HG03354 (cell line): Measurements from ENCODE around the gene FXN.

Source experiments
- ATAC-seq: cut with Tn5 transposase; IDR thresholded peaks from one replicate; pipeline ENCODE4 v1.9.1; 2021; ENCODE audit warnings: mild to moderate bottlenecking; ENCODE audit not compliant: unreplicated experiment, poor library complexity, severe bottlenecking

FXN gene

DNA sequence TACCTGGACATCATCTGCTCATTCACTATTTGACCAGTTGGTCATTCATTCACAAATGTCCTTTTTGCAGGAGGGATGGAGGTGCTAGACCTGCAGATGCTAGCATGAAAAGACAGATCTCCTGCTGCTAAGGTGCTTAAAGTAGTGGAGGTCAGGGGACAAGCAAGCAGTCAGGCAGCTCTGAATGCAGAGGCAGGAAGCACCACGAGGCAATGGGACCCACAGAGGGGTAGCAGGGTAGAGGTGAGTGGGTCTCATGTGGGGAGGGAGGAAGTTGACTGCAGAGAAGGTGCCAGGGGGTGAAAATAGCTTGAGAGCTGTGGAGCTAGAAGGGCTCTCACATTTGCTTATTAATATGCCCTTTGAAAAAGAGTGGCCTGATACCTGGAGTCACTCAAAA is 25.2 kb downstream of the FXN start:
- no peak for ATAC-seq

DNA sequence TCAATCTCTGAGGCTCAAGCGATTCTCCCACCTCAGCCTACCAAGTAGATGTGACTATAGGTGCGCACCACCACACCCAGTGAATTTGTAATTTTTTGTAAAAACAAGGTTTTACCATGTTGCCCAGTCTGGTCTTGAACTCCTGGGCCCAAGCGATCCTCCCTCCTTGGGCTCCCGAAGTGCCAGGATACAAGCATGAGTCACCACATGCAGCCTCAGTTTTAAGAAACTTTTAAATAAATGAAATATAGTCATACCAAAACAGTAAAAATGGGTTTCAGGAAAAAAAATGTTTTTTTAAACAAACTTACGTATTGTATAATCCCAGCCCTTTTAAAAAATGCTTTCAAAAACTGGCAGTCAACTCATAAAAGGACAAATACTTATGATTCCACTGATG is 26.6 kb downstream of the FXN start:
- ATAC-seq, result no peak

DNA sequence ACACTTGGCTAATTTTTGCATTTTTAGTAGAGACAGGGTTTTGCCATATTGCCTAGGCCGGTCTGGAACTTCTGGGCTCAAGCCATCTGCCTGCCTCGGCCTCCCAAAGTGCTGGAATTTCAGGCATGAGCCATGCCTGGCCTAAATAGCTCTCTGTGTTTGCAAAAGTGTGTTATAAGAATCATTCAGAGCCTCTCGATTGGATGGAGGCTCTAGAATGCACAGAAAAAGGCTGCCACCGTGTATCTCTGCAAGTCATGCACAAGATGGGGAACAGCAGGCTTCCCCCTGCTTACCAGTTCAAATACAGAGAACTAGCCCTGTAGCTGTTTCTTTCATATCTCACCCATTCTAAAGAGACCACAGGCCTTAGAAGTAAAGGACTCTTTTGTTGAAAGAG is 28.3 kb downstream of the FXN start:
- ATAC-seq, result no peak

DNA sequence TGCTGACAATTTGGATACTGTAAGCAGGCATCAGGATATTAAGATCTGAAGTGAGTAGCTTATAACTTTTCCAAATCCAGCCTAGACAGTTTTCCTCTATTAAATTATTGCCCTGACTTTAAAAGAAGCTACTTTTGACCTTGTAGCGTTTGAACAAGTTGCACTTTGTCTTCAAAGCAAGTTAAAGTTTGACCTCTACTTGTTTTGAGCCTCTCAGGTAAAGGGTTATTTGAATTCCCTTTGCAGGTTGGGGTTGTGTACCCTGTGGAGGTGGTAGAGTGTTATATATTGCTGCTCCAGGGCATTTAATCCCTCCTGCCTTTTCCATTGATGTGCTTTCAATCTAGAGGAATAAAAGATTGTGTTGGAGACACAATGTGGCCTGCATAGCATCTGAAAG is 30.1 kb downstream of the FXN start:
- no peak for ATAC-seq

DNA sequence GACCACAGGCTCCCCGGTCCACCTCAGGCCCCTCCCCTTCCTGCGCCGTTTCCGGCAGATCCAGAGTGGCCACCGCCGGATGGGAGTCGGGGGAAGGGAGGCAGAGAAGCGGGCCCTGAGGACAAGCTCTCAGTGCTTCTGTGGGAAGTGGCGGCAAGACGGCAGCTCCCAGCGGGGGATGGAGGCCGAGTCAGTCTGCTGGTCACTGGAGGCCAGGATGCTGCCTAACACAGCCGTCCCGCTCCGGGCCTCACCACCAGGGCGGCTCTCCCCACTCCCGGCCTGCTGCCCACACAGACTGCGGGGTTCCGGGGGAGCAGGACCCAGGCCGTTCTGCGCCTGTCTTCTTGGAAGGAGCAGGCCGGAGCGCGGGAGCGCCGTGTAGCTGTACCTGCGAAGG is 31.4 kb downstream of the FXN start:
- ATAC-seq, result no peak

DNA sequence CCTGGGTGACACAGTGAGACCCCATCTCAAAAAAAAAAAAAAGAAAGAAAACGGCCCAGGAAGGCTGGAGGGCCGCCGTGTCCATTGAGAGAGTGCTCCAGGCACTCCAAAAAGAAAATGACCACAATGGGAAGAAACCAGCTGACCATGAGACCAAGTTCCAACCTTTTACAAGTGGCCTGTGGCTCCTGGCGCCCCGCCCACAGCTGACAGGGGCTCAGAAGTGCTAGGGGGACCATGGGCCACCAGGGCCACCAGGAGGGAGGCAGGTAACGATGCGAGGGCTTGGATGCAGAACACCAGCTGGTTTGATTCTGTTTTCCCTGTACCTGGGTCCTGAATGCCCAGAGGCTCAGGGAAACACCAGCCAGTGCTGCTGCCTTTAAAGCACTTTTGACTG is 34.6 kb downstream of the FXN start:
- ATAC-seq, result no peak

DNA sequence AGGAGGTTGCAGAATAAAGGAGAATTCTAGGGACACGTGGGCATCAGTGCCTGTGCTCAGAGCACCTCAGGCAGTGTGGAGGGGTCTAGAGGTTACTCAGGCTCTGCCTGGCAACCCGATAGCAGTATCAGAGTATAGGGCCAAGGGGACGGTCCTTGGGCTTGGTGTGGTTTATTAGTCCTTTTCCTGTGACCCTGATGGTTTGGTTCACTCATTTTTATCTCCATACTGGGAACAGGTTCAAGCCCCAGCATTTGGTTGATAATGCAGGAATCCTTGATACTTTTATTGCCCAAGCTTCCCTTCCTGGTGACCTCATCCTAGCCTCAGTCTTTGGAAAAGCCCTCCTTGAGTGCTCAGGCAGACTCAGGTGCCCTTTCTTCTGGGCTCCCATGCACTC is 35.5 kb downstream of the FXN start:
- no peak for ATAC-seq

DNA sequence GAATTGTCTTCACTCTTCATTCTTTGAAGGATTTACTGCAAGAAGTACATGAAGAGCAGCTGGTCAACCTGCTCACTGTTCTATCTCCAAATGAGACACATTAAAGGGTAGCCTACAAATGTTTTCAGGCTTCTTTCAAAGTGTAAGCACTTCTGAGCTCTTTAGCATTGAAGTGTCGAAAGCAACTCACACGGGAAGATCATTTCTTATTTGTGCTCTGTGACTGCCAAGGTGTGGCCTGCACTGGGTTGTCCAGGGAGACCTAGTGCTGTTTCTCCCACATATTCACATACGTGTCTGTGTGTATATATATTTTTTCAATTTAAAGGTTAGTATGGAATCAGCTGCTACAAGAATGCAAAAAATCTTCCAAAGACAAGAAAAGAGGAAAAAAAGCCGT is 37.6 kb downstream of the FXN start:
- ATAC-seq, result no peak

DNA sequence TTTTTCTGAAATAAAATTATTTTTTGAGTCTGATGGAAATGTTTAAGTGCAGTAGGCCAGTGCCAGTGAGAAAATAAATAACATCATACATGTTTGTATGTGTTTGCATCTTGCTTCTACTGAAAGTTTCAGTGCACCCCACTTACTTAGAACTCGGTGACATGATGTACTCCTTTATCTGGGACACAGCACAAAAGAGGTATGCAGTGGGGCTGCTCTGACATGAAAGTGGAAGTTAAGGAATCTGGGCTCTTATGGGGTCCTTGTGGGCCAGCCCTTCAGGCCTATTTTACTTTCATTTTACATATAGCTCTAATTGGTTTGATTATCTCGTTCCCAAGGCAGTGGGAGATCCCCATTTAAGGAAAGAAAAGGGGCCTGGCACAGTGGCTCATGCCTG is 39.2 kb downstream of the FXN start:
- no peak for ATAC-seq

DNA sequence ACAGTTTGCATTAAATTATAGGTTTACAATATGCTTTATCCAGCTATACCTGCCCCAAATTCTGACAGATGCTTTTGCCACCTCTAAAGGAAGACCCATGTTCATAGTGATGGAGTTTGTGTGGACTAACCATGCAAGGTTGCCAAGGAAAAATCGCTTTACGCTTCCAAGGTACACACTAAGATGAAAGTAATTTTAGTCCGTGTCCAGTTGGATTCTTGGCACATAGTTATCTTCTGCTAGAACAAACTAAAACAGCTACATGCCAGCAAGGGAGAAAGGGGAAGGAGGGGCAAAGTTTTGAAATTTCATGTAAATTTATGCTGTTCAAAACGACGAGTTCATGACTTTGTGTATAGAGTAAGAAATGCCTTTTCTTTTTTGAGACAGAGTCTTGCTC is 41.0 kb downstream of the FXN start:
- no peak for ATAC-seq

DNA sequence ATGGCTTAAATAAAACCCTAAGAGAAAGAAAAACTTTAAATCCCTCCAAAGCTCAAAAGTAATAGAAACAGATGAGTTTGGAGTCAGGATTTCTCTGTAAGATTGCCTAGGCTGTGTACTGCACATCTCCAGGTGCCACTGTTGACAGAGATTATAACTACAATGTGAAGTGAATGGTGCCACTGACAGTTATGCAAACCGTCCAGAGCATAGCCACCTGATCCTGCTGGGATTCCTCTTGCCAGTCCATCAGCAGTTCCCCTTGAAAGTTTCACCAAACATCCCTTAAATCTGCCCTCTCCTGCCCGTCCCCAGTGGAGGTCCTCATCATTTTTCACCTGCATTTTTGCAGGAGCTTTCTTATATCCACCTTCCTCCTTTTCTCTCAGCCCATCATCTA is 42.5 kb downstream of the FXN start:
- ATAC-seq, result no peak

DNA sequence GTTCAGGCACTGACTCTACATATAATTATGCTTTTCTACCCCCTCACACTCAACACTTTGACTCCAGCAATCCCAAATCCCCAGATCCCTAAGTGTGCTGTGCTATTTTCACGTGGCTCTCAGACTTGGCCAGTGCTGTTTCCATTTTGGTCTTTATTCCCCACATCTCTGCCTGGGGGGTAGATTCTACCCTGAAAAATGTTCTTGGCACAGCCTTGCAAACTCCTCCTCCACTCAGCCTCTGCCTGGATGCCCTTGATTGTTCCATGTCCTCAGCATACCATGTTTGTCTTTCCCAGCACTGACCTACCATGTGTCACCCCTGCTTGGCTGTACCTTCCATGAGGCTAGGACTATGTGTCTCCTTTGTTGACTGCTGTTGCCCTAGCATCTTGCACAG is 43.0 kb downstream of the FXN start:
- ATAC-seq, result no peak

DNA sequence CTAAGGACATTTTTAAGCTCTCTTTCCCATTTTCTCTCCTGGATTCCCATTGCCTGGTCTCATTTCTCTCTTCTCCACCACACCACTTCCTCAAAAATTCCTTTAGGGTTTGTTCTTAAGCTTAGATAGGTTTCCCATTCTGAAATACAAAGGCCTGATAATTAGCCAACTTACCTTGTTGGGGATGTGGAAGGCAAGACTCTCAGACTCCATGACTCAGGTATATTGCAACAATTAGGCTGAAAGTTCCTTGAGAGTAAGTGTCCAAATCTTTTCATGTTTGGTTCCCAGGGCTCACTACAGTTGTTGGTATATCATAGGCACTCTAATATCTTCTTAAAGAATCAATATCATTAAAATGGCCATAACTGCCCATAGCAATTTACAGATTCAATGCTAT is 43.6 kb downstream of the FXN start:
- ATAC-seq, result no peak

DNA sequence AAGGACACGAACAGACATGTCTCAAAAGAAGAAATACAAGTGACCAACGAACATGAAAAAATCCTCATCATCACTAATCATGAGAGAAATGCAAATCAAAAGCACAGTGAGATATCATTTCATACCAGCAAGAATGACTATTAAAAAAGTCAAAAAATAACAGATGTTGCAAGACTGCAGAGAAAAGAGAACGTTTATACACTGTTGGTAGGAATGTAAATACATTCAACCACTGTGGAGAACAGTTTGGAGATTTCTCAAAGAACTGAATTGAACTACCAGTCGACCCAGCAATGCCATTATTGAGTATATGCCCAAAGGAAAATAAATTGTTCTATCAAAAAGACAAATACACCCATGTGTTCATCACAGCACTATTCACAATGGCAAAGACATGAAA is 45.7 kb downstream of the FXN start:
- no peak for ATAC-seq

DNA sequence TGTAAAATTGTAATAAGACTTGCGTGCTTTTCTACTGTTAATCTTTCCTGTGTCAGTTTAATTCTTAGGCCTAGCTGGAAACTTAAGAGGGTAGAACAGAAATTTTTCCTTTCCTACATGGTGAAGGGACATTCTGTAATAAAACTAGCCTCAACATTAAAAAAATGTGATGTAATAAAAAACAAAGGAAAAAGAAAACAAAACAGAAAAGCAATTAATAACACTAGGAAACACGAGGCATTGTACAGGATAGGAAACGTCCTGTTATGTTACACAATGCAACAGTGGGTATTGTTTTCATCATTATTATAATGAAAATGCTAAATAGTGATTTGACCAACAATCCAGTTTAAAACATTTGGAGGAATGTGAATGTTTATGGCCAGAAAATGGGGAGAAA is 47.8 kb downstream of the FXN start:
- no peak for ATAC-seq

DNA sequence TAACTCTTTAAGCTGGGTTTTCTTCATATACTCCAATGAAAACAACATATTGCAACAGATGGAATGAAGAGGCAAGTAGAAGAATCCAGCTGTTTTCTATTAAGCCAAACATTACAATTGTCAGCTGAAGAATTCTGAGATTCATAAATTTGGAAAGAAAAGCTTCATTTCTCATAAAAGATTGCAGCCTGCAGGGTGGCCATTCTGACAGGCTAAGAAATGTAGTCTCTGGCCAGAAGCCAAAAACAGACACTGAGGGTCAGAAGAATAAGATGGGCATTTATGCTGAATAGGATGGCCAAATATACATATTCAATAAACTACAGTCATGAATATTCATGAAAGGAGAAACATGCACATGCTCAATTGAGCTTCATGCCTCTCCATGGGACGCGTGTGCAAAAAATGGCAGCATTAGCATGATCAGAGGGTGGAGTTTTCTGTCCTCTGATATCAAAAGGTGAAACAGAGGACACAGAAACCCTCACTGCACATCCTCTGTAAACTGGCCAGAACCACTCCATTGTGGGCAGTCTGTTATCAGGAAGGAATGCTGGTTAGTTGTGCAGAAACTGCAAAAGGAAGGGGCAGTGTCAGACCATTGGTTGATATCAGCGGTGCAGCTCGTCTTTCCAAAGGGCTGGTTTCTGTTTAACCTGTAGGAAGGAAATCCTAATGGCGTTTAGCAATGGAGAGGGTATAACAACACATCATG is 50.2 kb downstream of the FXN start:
- ATAC-seq, result no peak

DNA sequence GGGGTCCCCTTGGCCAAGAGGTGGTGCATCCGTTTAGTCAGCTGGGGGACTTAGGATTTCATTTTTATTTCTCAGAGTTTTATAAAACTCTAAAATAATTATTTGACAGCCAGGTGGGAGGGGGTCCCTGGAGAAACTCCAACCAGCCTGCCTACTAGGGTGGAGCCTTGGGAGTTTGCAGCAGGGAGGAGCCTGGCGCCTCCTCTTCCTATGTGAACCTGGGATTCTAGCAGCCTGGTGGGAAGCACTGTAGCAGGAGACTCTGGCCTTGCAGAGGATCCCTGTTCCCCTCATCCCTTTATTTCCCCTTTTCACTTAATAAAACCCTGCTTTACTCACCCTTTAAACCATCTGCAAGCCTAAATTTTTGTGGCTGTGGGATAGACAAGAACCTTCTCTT is 50.8 kb downstream of the FXN start:
- no peak for ATAC-seq

DNA sequence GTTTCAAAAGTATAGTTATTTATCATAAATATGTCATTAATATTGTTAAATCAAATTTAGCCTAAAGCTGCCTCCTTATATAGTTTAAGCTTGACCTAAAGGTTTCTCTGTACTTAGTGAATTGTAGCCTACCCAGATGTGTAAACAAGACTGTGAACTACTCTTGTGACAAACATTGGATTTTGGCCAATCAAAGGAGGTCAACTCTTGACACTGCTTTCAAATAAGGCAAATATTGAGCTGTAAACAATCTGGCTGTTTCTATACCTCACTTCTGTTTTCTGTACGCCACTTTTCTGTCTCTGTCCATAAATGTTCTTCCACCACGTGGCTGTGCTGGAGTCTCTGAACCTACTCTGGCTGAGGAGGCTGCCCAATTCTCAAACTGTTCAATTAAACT is 51.2 kb downstream of the FXN start:
- no peak for ATAC-seq

DNA sequence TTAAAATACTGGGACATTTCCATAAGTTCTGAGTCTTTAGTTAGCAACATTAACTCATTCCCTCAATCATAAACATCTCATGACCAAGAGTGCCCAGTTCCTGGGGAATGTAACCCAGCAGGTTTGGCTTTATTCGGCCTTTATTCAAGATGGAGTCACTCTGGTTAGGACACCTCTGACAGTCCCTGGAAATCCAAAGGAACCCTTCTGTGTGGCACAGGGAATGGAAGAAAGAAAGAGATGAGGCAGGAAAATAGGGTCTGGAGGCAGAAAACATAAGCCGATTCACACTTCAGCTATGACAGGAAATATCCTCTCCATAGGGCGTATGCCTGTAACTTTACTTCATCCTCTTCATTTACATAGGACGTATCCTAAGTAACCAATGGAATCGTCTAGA is 53.5 kb downstream of the FXN start:
- ATAC-seq, result no peak

DNA sequence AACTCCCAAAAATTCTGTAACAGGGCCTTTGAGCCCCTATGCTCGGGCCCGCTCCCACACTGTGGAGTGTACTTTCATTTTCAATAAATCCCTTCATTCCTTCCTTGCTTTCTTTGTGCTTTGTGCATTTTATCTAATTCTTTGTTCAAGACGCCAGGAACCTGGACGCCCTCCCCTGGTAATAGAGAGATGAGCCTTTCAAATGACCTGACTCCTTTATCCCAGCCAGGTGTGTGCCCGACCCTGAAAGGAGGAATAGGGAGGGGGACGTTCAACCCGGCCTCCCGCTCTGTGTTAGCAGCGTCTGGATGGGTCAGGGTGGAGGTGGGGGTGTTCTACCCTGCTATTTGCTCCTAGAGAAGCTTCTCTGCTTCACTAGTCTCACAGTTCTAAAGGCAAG is 53.9 kb downstream of the FXN start:
- no peak for ATAC-seq

DNA sequence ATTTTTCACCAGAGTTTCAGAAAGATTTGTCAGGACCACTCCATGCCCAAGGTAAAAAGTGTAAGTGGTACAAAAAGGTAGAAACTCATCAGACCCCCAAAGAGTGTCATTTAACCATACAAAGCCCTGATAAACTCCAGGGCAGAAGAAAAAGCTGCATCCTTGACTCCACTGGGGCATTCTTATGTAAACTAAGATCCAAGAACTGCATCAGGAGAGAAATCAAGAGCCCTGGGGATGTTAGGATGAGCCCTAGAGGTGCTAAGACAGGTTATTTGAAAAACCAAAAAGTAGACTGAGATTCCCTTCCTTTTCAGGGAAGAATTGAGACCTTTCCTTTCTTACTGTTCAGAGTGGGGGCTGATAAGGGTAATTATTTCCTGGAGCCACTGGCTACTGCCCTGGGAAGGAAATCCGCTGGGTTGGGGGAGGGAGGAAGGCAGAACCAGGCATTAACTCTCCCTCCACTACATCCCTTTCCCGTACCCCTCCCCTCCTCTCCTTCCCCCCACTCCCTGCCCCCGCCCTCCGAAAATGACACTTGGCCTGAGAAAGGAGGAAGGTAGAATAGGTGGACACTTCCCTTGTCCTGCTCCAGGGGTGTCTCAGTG is 54.7 kb downstream of the FXN start:
- no peak for ATAC-seq

DNA sequence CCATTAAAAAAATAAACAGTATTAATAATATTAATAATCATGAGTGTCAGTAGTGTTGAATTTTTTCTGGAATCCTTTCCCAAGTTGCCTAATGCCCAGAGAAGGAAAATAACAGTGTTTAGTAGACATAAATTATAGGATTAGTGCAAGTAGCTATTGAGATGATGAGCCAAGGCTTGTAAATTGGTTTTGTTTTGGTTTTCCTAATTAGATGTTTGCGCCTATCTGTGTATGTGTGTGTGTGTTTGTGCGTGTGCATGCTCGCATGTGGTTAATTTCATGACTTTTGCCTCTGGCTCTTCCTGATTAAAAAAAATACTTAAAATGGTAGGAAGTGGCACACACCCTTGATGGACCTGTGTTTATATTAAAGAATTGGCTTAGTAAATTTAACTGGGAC is 55.4 kb downstream of the FXN start:
- ATAC-seq, result no peak
